ENCODE measurements around the gene NR6A1. TPM values are rescaled to one million over a fixed set of nuclear protein-coding genes. Genes with fewer than 3 reads are reported as not detected.

The NR6A1 gene
- total RNA-seq, 2 experiments from 2014 or later = not detected

- Mint-ChIP-seq H3K4me3 (no peak overlapping the region), H3K4me1 (ENCODE audit: low read depth) (no peaks in the 10 kb centered on the region), H3K27me3 (peaks cover 4% of the 10 kb centered on the region), H3K9me3 (no peaks in the 10 kb centered on the region), H3K36me3 (ENCODE audit: low read depth) (no peaks in the 10 kb centered on the region), H3K27ac (no peak overlapping the region)
- no peak for TF ChIP-seq CTCF (IDR thresholded peaks at IDR 0.05)
- no peaks in the 10 kb centered on the region for H3K27me3 ChIP-seq (ENCODE audit: control insufficient read depth in 1 of 2, insufficient read depth in 2 of 2, low read length in 2 of 2)
- no peaks in the 10 kb centered on the region for H3K9me3 ChIP-seq (ENCODE audit: control insufficient read depth in 1 of 2, insufficient read depth in 1 of 2, low read length in 2 of 2)
- H3K27ac ChIP-seq (ENCODE audit: low read depth in 1 of 2, low read length in 2 of 2) = no peak overlapping the region
- H3K4me1 ChIP-seq (ENCODE audit: insufficient read depth, low read length) = no peaks in the 10 kb centered on the region
- intact Hi-C loops (cut with DNase I, micrococcal nuclease) = no loop called here
- CTCF ChIA-PET = interaction anchor here (1.1 kb wide), 1 partner anchor 10 kb away, joined by 3 read pairs; no protein-coding TSS in a partner anchor
- POLR2A ChIA-PET = no interaction called here
- H3K36me3 ChIP-seq (ENCODE audit: insufficient read depth, low read length) = no peaks in the 10 kb centered on the region
- H3K4me3 ChIP-seq (ENCODE audit: low read length) = no peak overlapping the region
- ATAC-seq (ENCODE audit: poor library complexity) (no peak), DNase-seq (no peak)
Observed at GRCh38 chr9:124574534-124575375, 196.4 kb downstream of the NR6A1 start.

GRCh38 chr9:124570942-124571666, 200.0 kb downstream of the NR6A1 start:
- no peaks in the 10 kb centered on the region for H3K36me3 ChIP-seq (ENCODE audit: insufficient read depth, low read length)
- peaks cover 4% of the 10 kb centered on the region for H3K27me3 Mint-ChIP-seq
- no peaks in the 10 kb centered on the region for H3K9me3 ChIP-seq (ENCODE audit: control insufficient read depth in 1 of 2, insufficient read depth in 1 of 2, low read length in 2 of 2)
- H3K4me1 ChIP-seq (ENCODE audit: insufficient read depth, low read length) = no peaks in the 10 kb centered on the region
- DNase-seq = no peak
- no peak overlapping the region for H3K4me3 ChIP-seq (ENCODE audit: low read length)
- no peak overlapping the region for H3K27ac ChIP-seq (ENCODE audit: low read depth in 1 of 2, low read length in 2 of 2)
- no peak overlapping the region for H3K27ac Mint-ChIP-seq
- intact Hi-C loops (cut with DNase I, micrococcal nuclease) = no loop called here
- peaks cover 0 to 4% of the 10 kb centered on the region in 2 experiments for H3K27me3 ChIP-seq (ENCODE audit: control insufficient read depth in 1 of 2, insufficient read depth in 2 of 2, low read length in 2 of 2)
- H3K36me3 Mint-ChIP-seq (ENCODE audit: low read depth) = no peaks in the 10 kb centered on the region
- CTCF ChIA-PET = no interaction called here
- no peaks in the 10 kb centered on the region for H3K4me1 Mint-ChIP-seq (ENCODE audit: low read depth)
- no peak overlapping the region for H3K4me3 Mint-ChIP-seq
- TF ChIP-seq CTCF (IDR thresholded peaks at IDR 0.05) = no peak
- no peak for ATAC-seq (ENCODE audit: poor library complexity)
- POLR2A ChIA-PET = no interaction called here
- H3K9me3 Mint-ChIP-seq = no peaks in the 10 kb centered on the region

GRCh38 chr9:124569942-124570341, 201.2 kb downstream of the NR6A1 start:
- intact Hi-C loops (cut with DNase I, micrococcal nuclease) = no loop called here
- no peaks in the 10 kb centered on the region for H3K36me3 ChIP-seq (ENCODE audit: insufficient read depth, low read length)
- no peak for ATAC-seq (ENCODE audit: poor library complexity)
- ChIA-PET POLR2A (no interaction called here), CTCF (no interaction called here)
- Mint-ChIP-seq H3K9me3 (no peaks in the 10 kb centered on the region), H3K4me1 (ENCODE audit: low read depth) (no peaks in the 10 kb centered on the region), H3K36me3 (ENCODE audit: low read depth) (no peaks in the 10 kb centered on the region), H3K27me3 (peaks cover 4% of the 10 kb centered on the region), H3K4me3 (no peak overlapping the region), H3K27ac (no peak overlapping the region)
- no peak overlapping the region for H3K4me3 ChIP-seq (ENCODE audit: low read length)
- H3K27me3 ChIP-seq (ENCODE audit: control insufficient read depth in 1 of 2, insufficient read depth in 2 of 2, low read length in 2 of 2) = peaks cover 0 to 4% of the 10 kb centered on the region in 2 experiments
- no peaks in the 10 kb centered on the region for H3K4me1 ChIP-seq (ENCODE audit: insufficient read depth, low read length)
- TF ChIP-seq CTCF (IDR thresholded peaks at IDR 0.05) = no peak
- DNase-seq = no peak
- no peak overlapping the region for H3K27ac ChIP-seq (ENCODE audit: low read depth in 1 of 2, low read length in 2 of 2)
- no peaks in the 10 kb centered on the region for H3K9me3 ChIP-seq (ENCODE audit: control insufficient read depth in 1 of 2, insufficient read depth in 1 of 2, low read length in 2 of 2)
